ENCODE results near the gene PAX4. TPM values are rescaled to one million over a fixed set of nuclear protein-coding genes. Genes with fewer than 3 reads are reported as not detected.

PAX4 gene
- total RNA-seq, 1 donor from 2014 or later: not detected

Other genes with a start within 250 kb of the PAX4 start
- gene ZNF800, start 225.4 kb downstream of the PAX4 start, total RNA-seq: 20.8 TPM
- gene GCC1, start 32.5 kb downstream of the PAX4 start, total RNA-seq: 7.3 TPM
- 85.4 TPM for gene ARF5, start 29.7 kb downstream of the PAX4 start, total RNA-seq
- not detected for gene FSCN3, start 24.4 kb downstream of the PAX4 start, total RNA-seq
- 92.3 TPM for gene SND1, start 34.1 kb upstream of the PAX4 start, total RNA-seq

Measured in left ventricle myocardium superior (tissue), 1 donor.